Lower leg skin (tissue), 4 donors: ENCODE data around the gene SIPA1L2. TPM values are rescaled to one million over a fixed set of nuclear protein-coding genes. Genes with fewer than 3 reads are reported as not detected.

Source experiments
- DNase-seq, 2 donors: peaks; one replicate each; pipeline ENCODE4 v3.0.0-alpha.2; 2019; ENCODE audit warnings: low spot score in 2 of 2
- H3K4me3 ChIP-seq: fragments of 200-600 bp; sonication (generic); 2 replicates; pipeline ENCODE4 v1.5.1; 2017; ENCODE audit warnings: mild to moderate bottlenecking, low read depth; ENCODE audit not compliant: poor library complexity, severe bottlenecking
- POLR2A ChIP-seq, 2 donors: fragments of 450-650 bp; IDR thresholded peaks; one replicate each; pipeline ENCODE4 v1.6.1; 2016 to 2017; ENCODE audit warnings: antibody characterized with exemption in 2 of 2, mild to moderate bottlenecking in 1 of 2, moderate library complexity in 1 of 2
- WGBS, 2 donors: methylation state at CpG; one replicate each; pipeline ENCODE4 v1.1.5; 2018; 5-methylcytosine and 5-hydroxymethylcytosine counted together
- intact Hi-C: fragments of 100-400 bp; cut with DNase I; formaldehyde crosslinking; loops from one replicate; pipeline ENCODE4 v1.15.0; 2023; ENCODE audit warnings: low total_unique reads
- total RNA-seq, 4 donors: library from RNA; depleted of rRNA; stranded (reverse); fragments of >200 nt; gene quantifications; one replicate each; pipeline ENCODE4 v1.1.0, GENCODE V29; 2016
- TF ChIP-seq, protein P1 (sequence below), 3 donors: fragments of 450-650 bp; IDR thresholded peaks; one replicate each; pipeline ENCODE4 v1.5.1; 2016; ENCODE audit warnings: antibody characterized with exemption in 3 of 3, mild to moderate bottlenecking in 3 of 3, moderate library complexity in 2 of 3

The SIPA1L2 gene
- total RNA-seq, 4 donors from 2014 or later, result 8.9 to 22.6 (median 16.6) TPM

DNA sequence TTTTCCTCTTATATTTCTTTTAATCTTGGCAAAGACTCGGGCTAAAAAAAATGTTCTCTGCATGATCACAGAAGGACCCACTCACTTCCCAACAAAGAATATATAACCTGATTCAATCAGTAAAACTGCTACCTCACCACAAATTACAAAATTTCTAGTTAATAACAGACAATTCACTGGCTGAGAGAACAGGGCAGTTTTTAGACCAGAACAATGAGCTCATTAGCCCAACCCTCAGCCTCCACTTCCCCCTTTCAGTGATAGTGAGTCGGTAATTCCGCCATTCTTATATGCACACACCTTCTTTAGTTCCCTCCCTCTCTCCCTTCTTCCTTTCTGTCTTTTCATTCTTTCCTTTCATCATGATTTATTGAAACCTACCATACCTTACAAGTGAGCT lies 8.9 kb downstream of the SIPA1L2 start:
- intact Hi-C loops, result no loop called here
- DNase-seq, result no peak
- H3K4me3 ChIP-seq, result no peak overlapping the region
- TF ChIP-seq, protein P1, sequence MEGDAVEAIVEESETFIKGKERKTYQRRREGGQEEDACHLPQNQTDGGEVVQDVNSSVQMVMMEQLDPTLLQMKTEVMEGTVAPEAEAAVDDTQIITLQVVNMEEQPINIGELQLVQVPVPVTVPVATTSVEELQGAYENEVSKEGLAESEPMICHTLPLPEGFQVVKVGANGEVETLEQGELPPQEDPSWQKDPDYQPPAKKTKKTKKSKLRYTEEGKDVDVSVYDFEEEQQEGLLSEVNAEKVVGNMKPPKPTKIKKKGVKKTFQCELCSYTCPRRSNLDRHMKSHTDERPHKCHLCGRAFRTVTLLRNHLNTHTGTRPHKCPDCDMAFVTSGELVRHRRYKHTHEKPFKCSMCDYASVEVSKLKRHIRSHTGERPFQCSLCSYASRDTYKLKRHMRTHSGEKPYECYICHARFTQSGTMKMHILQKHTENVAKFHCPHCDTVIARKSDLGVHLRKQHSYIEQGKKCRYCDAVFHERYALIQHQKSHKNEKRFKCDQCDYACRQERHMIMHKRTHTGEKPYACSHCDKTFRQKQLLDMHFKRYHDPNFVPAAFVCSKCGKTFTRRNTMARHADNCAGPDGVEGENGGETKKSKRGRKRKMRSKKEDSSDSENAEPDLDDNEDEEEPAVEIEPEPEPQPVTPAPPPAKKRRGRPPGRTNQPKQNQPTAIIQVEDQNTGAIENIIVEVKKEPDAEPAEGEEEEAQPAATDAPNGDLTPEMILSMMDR (IDR thresholded peaks at IDR 0.05), result no peak
- TF ChIP-seq POLR2A (IDR thresholded peaks at IDR 0.05), result no peak
- WGBS, 2 donors, result 77 to 84% methylated on average over 3 of the region's 3 CpGs

DNA sequence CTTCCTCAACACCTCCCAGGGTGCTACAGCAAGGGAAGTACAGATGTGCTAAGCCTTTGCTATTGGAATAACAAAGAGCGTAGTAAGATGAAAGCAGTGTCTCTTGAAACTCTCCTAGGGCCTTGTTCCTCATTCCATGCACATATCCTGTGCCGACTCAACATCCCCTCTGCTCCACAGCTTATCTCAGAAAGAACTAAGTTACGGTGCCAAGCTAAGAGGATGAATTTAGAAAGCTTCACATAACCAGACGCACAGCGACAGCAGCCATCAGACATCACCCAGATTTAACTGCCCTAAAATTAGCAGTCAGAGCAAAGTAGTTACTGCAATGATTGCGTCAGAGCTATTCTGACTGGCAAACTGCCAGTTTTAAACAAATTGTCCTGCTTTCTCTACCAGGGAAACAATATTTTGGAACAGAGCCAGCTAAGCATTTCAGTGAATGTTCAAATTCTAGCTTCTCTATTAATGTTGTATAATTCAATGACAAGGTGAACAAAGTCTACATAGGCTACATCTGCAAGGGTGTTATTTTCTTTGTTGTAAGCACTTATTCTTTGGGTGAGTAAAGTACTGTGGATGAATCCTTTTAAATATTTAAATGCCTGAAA lies 9.5 kb downstream of the SIPA1L2 start:
- WGBS, 2 donors, result 41 to 42% methylated on average over 6 of the region's 6 CpGs
- TF ChIP-seq, protein P1 (IDR thresholded peaks at IDR 0.05), result no peak
- no peak for TF ChIP-seq POLR2A (IDR thresholded peaks at IDR 0.05)
- intact Hi-C loops, result no loop called here
- peak in 1 of 2 donors; percentile 69 for DNase-seq
- no peak overlapping the region for H3K4me3 ChIP-seq

DNA sequence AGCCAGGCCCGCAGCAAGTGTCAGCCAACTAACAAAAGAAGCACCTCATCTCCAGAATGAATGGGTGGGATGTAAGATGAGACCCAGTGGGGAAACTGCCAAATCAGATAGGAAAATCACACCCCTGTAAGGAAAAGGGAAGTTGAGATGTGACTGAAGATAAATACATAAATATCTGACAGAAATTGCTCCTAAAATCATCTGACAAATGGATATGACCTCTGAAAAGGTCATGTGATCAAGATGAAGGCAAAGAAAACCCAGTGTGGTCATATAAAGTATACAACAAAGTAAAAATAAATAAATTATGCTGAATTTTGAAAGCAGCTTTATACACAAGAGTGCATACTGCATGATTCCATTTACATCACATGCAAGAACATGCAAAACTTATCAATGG lies 12.7 kb downstream of the SIPA1L2 start:
- 79 to 83% methylated on average over 1 of the region's 1 CpG for WGBS, 2 donors
- no peak overlapping the region for H3K4me3 ChIP-seq
- intact Hi-C loops, result no loop called here
- DNase-seq, result no peak
- TF ChIP-seq POLR2A (IDR thresholded peaks at IDR 0.05), result no peak
- TF ChIP-seq, protein P1 (IDR thresholded peaks at IDR 0.05), result no peak

DNA sequence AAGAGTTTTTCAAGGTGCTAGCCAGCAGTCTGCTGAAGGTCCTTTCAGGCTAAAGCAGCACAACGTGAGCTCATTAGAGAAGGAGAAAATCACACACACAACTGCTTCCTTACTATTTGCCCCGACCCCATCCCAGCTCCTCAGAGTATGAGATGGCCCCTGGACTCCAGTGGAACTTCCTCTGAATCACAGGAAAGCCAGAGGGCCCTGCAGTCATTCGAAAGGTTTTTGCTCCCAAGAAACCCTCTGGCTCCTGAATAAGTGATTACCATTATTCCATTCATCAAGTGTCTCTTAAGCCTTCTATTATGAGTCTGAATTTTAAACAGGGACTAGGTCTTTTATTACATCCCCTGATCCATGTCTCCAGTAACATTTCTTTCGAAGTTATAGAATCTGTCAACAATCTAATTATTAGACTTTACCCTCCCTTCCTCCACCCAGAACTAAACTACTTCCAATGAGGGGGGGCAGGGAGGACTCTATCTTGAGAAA lies 14.6 kb downstream of the SIPA1L2 start:
- no peak overlapping the region for H3K4me3 ChIP-seq
- intact Hi-C loops, result no loop called here
- DNase-seq, result no peak
- 95 to 96% methylated on average over 4 of the region's 4 CpGs for whole genome bisulfite sequencing, 2 donors
- no peak for TF ChIP-seq POLR2A (IDR thresholded peaks at IDR 0.05)
- TF ChIP-seq, protein P1 (IDR thresholded peaks at IDR 0.05), result no peak

DNA sequence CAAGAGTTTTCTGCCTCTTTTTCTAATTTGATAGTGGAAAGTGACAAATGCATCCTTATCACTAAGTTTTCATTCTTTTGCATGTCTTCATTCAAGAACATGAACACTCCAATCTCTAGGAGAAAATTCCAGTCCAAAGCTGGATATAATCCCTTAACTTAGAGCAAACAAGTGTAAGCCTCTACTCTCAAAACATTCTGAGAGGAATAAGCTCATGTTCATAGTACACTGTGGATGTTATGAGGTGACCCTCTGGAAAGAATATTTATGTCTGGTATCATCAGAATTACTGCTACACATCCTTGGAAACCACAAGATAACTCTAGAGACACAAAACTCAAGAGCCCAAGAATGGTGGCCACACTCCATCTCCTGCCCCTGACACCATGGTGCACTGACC lies 15.1 kb downstream of the SIPA1L2 start:
- TF ChIP-seq POLR2A (IDR thresholded peaks at IDR 0.05), result no peak
- TF ChIP-seq, protein P1 (IDR thresholded peaks at IDR 0.05), result no peak
- intact Hi-C loops, result no loop called here
- H3K4me3 ChIP-seq, result no peak overlapping the region
- no peak for DNase-seq
